ENCODE measurements around the gene SCN5A. TPM values are rescaled to one million over a fixed set of nuclear protein-coding genes. Genes with fewer than 3 reads are reported as not detected.

SCN5A gene
- total RNA-seq, 2 experiments from 2014 or later = 0.20 to 0.52 TPM

- no peak for DNase-seq
- Mint-ChIP-seq H3K9me3 (no peaks in the 10 kb centered on the region), H3K27ac (no peak overlapping the region), H3K36me3 (ENCODE audit: low read depth) (no peaks in the 10 kb centered on the region), H3K4me1 (ENCODE audit: low read depth) (no peaks in the 10 kb centered on the region), H3K27me3 (no peaks in the 10 kb centered on the region), H3K4me3 (no peak overlapping the region)
- no peak for TF ChIP-seq CTCF (IDR thresholded peaks at IDR 0.05)
- intact Hi-C loops (cut with micrococcal nuclease) = no loop called here
- no peak for ATAC-seq
- ChIA-PET CTCF (no interaction called here), POLR2A (no interaction called here)
These were observed 72.0 kb downstream of the SCN5A start for GRCh38 chr3:38577371-38578080.

GRCh38 chr3:38576526-38577370 is 72.7 kb downstream of the SCN5A start:
- POLR2A ChIA-PET = no interaction called here
- ATAC-seq = no peak
- Mint-ChIP-seq H3K27me3 (no peaks in the 10 kb centered on the region), H3K27ac (no peak overlapping the region), H3K4me3 (no peak overlapping the region), H3K36me3 (ENCODE audit: low read depth) (no peaks in the 10 kb centered on the region), H3K9me3 (no peaks in the 10 kb centered on the region), H3K4me1 (ENCODE audit: low read depth) (no peaks in the 10 kb centered on the region)
- intact Hi-C loops (cut with micrococcal nuclease) = no loop called here
- TF ChIP-seq CTCF (IDR thresholded peaks at IDR 0.05) = no peak
- CTCF ChIA-PET = no interaction called here
- DNase-seq = no peak

- H3K9me3 Mint-ChIP-seq = no peaks in the 10 kb centered on the region
- no peak for TF ChIP-seq CTCF (IDR thresholded peaks at IDR 0.05)
- no peak for ATAC-seq
These were observed 73.4 kb downstream of the SCN5A start for GRCh38 chr3:38576131-38576525.

GRCh38 chr3:38575279-38575843 is 74.1 kb downstream of the SCN5A start:
- TF ChIP-seq CTCF (IDR thresholded peaks at IDR 0.05) = no peak
- DNase-seq (no peak), ATAC-seq (no peak)
- H3K9me3 Mint-ChIP-seq = no peaks in the 10 kb centered on the region
- no peaks in the 10 kb centered on the region for H3K27me3 Mint-ChIP-seq
- H3K36me3 Mint-ChIP-seq (ENCODE audit: low read depth) = no peaks in the 10 kb centered on the region
- no peaks in the 10 kb centered on the region for H3K4me1 Mint-ChIP-seq (ENCODE audit: low read depth)
- intact Hi-C loops (cut with micrococcal nuclease) = no loop called here
- ChIA-PET CTCF (interaction anchor here (2.0 kb wide), 1 partner anchor 55 kb away, joined by 6 read pairs; no protein-coding TSS in a partner anchor), POLR2A (no interaction called here)
- H3K4me3 Mint-ChIP-seq = no peak overlapping the region
- no peak overlapping the region for H3K27ac Mint-ChIP-seq

More at GRCh38 chr3:38576131-38576525, 73.4 kb downstream of the SCN5A start:
- Mint-ChIP-seq H3K27ac (no peak overlapping the region), H3K36me3 (ENCODE audit: low read depth) (no peaks in the 10 kb centered on the region), H3K27me3 (no peaks in the 10 kb centered on the region), H3K4me1 (ENCODE audit: low read depth) (no peaks in the 10 kb centered on the region), H3K4me3 (no peak overlapping the region)
- intact Hi-C loops (cut with micrococcal nuclease) = no loop called here
- POLR2A ChIA-PET = no interaction called here
- CTCF ChIA-PET = no interaction called here
- no peak for DNase-seq
